ENCODE data around the gene ZNF319. TPM values are rescaled to one million over a fixed set of nuclear protein-coding genes. Genes with fewer than 3 reads are reported as not detected.

The ZNF319 gene
- total and polyA plus RNA-seq, 2 of the 13 experiments (the other 11 are each of a cell fraction or from before 2014, with no cell fraction given): 2.4 to 3.6 TPM

DNA sequence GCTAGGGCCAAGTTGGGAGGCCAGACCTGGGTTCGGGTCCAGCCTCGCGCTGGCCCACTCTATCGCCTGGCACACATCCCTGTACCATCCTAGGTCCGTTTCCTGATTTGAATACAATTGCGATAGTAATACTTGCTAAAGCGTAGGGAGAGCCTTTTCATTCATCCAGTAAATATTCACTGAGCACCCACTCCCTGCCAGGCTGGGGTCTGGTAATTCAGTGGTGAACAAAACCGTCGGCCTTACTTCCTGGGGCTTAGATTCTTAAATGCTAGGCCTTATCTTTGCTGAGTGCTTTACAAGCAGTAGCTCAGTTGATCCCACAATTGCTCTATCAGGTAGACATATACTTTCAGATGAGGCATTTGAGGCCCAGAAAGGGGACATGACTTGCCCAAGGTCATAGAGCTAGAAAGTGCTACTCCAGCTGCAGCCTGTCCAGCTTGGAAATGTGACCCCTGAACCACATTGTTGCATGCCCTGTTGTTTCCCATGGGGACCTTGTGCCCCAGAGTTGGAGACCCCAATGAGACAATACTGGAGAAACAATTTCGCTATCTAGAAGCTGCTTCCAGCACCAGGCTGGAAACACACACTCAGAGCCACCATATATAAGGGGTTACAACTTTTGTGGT is 1.4 kb upstream of the ZNF319 start (continued):
- TF ChIP-seq, protein P1, sequence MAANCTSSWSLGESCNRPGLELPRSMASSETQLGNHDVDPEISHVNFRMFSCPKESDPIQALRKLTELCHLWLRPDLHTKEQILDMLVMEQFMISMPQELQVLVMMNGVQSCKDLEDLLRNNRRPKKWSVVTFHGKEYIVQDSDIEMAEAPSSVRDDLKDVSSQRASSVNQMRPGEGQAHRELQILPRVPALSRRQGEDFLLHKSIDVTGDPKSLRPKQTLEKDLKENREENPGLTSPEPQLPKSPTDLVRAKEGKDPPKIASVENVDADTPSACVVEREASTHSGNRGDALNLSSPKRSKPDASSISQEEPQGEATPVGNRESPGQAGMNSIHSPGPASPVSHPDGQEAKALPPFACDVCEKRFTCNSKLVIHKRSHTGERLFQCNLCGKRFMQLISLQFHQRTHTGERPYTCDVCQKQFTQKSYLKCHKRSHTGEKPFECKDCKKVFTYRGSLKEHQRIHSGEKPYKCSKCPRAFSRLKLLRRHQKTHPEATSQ (CRISPR knock-in tag; IDR thresholded peaks at IDR 0.05; ENCODE audit: borderline replicate concordance): no peak
- TF ChIP-seq ZFX (CRISPR knock-in tag; IDR thresholded peaks at IDR 0.05; ENCODE audit: low read depth) (peak; percentile 6; the same call in 1 of the 2 replicates), HNF4A (CRISPR knock-in tag; IDR thresholded peaks at IDR 0.05) (peak; percentile 31; the same call in 1 of the 2 replicates), GATAD2A (CRISPR knock-in tag; IDR thresholded peaks at IDR 0.05) (peak; percentile 50), GLI4 (CRISPR knock-in tag; IDR thresholded peaks at IDR 0.05; ENCODE audit: borderline replicate concordance) (no peak), YEATS4 (CRISPR knock-in tag; IDR thresholded peaks at IDR 0.05; ENCODE audit: borderline replicate concordance) (0 out of 2 replicates have a peak, but pooled peaks have one; percentile 4), SMARCE1 (IDR thresholded peaks at IDR 0.05; ENCODE audit: borderline replicate concordance) (no peak), MLLT10 (CRISPR knock-in tag; IDR thresholded peaks at IDR 0.05) (no peak), PHF5A (CRISPR knock-in tag; IDR thresholded peaks at IDR 0.05; ENCODE audit: low read depth, unreplicated experiment) (no peak), ZFP41 (CRISPR knock-in tag; IDR thresholded peaks at IDR 0.05; ENCODE audit: borderline replicate concordance) (no peak), ZNF292 (CRISPR knock-in tag; IDR thresholded peaks at IDR 0.05; ENCODE audit: borderline replicate concordance, low read depth) (no peak), ATAD3A (CRISPR knock-in tag; IDR thresholded peaks at IDR 0.05) (no peak), ZSCAN20 (CRISPR knock-in tag; IDR thresholded peaks at IDR 0.05; ENCODE audit: borderline replicate concordance) (no peak), NCOA2 (CRISPR knock-in tag; IDR thresholded peaks at IDR 0.05) (0 out of 2 replicates have a peak, but pooled peaks have one; percentile 24), ZNF251 (CRISPR knock-in tag; IDR thresholded peaks at IDR 0.05) (no peak)
- TF ChIP-seq, protein P2, sequence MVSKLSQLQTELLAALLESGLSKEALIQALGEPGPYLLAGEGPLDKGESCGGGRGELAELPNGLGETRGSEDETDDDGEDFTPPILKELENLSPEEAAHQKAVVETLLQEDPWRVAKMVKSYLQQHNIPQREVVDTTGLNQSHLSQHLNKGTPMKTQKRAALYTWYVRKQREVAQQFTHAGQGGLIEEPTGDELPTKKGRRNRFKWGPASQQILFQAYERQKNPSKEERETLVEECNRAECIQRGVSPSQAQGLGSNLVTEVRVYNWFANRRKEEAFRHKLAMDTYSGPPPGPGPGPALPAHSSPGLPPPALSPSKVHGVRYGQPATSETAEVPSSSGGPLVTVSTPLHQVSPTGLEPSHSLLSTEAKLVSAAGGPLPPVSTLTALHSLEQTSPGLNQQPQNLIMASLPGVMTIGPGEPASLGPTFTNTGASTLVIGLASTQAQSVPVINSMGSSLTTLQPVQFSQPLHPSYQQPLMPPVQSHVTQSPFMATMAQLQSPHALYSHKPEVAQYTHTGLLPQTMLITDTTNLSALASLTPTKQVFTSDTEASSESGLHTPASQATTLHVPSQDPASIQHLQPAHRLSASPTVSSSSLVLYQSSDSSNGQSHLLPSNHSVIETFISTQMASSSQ (IDR thresholded peaks at IDR 0.05; ENCODE audit: low read depth): no peak
- TF ChIP-seq, protein P2 (CRISPR knock-in tag; IDR thresholded peaks at IDR 0.05; ENCODE audit: borderline replicate concordance): 0 out of 2 replicates have a peak, but pooled peaks have one; percentile 10
- TF ChIP-seq, protein P3, sequence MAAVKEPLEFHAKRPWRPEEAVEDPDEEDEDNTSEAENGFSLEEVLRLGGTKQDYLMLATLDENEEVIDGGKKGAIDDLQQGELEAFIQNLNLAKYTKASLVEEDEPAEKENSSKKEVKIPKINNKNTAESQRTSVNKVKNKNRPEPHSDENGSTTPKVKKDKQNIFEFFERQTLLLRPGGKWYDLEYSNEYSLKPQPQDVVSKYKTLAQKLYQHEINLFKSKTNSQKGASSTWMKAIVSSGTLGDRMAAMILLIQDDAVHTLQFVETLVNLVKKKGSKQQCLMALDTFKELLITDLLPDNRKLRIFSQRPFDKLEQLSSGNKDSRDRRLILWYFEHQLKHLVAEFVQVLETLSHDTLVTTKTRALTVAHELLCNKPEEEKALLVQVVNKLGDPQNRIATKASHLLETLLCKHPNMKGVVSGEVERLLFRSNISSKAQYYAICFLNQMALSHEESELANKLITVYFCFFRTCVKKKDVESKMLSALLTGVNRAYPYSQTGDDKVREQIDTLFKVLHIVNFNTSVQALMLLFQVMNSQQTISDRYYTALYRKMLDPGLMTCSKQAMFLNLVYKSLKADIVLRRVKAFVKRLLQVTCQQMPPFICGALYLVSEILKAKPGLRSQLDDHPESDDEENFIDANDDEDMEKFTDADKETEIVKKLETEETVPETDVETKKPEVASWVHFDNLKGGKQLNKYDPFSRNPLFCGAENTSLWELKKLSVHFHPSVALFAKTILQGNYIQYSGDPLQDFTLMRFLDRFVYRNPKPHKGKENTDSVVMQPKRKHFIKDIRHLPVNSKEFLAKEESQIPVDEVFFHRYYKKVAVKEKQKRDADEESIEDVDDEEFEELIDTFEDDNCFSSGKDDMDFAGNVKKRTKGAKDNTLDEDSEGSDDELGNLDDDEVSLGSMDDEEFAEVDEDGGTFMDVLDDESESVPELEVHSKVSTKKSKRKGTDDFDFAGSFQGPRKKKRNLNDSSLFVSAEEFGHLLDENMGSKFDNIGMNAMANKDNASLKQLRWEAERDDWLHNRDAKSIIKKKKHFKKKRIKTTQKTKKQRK (IDR thresholded peaks at IDR 0.05; ENCODE audit: low read length): no peak
- TF ChIP-seq, protein P4, sequence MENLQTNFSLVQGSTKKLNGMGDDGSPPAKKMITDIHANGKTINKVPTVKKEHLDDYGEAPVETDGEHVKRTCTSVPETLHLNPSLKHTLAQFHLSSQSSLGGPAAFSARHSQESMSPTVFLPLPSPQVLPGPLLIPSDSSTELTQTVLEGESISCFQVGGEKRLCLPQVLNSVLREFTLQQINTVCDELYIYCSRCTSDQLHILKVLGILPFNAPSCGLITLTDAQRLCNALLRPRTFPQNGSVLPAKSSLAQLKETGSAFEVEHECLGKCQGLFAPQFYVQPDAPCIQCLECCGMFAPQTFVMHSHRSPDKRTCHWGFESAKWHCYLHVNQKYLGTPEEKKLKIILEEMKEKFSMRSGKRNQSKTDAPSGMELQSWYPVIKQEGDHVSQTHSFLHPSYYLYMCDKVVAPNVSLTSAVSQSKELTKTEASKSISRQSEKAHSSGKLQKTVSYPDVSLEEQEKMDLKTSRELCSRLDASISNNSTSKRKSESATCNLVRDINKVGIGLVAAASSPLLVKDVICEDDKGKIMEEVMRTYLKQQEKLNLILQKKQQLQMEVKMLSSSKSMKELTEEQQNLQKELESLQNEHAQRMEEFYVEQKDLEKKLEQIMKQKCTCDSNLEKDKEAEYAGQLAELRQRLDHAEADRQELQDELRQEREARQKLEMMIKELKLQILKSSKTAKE (CRISPR knock-in tag; IDR thresholded peaks at IDR 0.05; ENCODE audit: borderline replicate concordance): no peak; the same call in 1 of the 2 replicates
